H1 (cell line): ENCODE data around the gene ARAP2. TPM values are rescaled to one million over a fixed set of nuclear protein-coding genes. Genes with fewer than 3 reads are reported as not detected.

Experiments
- BCL11A ChIP-seq, 2 experiments: IDR thresholded peaks; one replicate each; pipeline ENCODE4 v1.6.1; 2011; ENCODE audit warnings: low read depth in 2 of 2, low read length in 2 of 2, mild to moderate bottlenecking in 2 of 2
- polyA plus RNA-seq, 7 experiments: library from polyadenylated mRNA; depleted of rRNA in 3 of 7; stranded (reverse) in 5 of 7; unstranded in 2 of 7; fragments of >200 nt in 5 of 7; fragments of 200-250 nt in 2 of 7; gene quantifications; 1 replicate in 5 of 7; 2 replicates in 1 of 7; 4 replicates in 1 of 7; pipeline versions ENCODE4 v1.2.1 to v1.2.3, GENCODE V29; 2011 to 2013; ENCODE audit warnings: missing spikeins in 2 of 7, mixed read lengths in 2 of 7
- total RNA-seq: library from RNA; stranded (reverse); fragmentation: NEBNext Ultra II Directional; extraction: Animal tissue kit (Norgen Biotek cat#: 25700); gene quantifications from 2 replicates; pipeline ENCODE4 v1.2.1, GENCODE V29; 2021
- TF ChIP-seq, protein P1 (sequence below): IDR thresholded peaks from 2 replicates; pipeline ENCODE4 v1.6.1; 2012; ENCODE audit warnings: inconsistent platforms

The ARAP2 gene
- total and polyA plus RNA-seq, 2 of the 8 experiments (the other 6 are each of a cell fraction or from before 2014, with no cell fraction given) = 0.15 to 2.3 TPM

- TF ChIP-seq BCL11A (IDR thresholded peaks at IDR 0.05; ENCODE audit: low read depth in 2 of 2, low read length in 2 of 2) = no peak
- TF ChIP-seq, protein P1, sequence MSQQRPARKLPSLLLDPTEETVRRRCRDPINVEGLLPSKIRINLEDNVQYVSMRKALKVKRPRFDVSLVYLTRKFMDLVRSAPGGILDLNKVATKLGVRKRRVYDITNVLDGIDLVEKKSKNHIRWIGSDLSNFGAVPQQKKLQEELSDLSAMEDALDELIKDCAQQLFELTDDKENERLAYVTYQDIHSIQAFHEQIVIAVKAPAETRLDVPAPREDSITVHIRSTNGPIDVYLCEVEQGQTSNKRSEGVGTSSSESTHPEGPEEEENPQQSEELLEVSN = no peak
Observed at GRCh38 chr4:36267486-36268268, 23.4 kb upstream of the ARAP2 start (continued).
